Uterus (tissue), 4 donors: ENCODE measurements around the gene MAGI2. TPM values are rescaled to one million over a fixed set of nuclear protein-coding genes. Genes with fewer than 3 reads are reported as not detected.

ENCODE experiments used
- DNase-seq, 2 donors: peaks; one replicate each; pipeline ENCODE4 v3.0.0-alpha.2; 2019 to 2020
- H3K27ac ChIP-seq, 2 donors: fragments of 200-600 bp; sonication (generic); 1 replicate in 1 of 2; 2 replicates in 1 of 2; pipeline ENCODE4 v1.5.1; 2016 to 2018
- H3K27me3 ChIP-seq, 2 donors: fragments of 200-600 bp; sonication (generic); one replicate each; pipeline ENCODE4 v1.5.1; 2018 to 2019; ENCODE audit warnings: control low read depth in 1 of 2
- H3K36me3 ChIP-seq, 2 donors: fragments of 200-600 bp; sonication (generic); one replicate each; pipeline ENCODE4 v1.5.1; 2019; ENCODE audit warnings: control low read depth in 1 of 2
- H3K4me1 ChIP-seq, 2 donors: fragments of 200-600 bp; sonication (generic); one replicate each; pipeline ENCODE4 v1.5.1; 2018 to 2019; ENCODE audit warnings: control low read depth in 1 of 2
- H3K4me3 ChIP-seq, 2 donors: fragments of 200-600 bp; sonication (generic); 1 replicate in 1 of 2; 2 replicates in 1 of 2; pipeline ENCODE4 v1.5.1; 2018 to 2019; ENCODE audit warnings: mild to moderate bottlenecking in 1 of 2
- H3K9me3 ChIP-seq, 2 donors: fragments of 200-600 bp; sonication (generic); one replicate each; pipeline ENCODE4 v1.5.1; 2019; ENCODE audit warnings: control low read depth in 1 of 2
- POLR2A ChIP-seq, 2 donors: fragments of 450-650 bp; IDR thresholded peaks; one replicate each; pipeline ENCODE4 v1.6.1; 2016; ENCODE audit warnings: antibody characterized with exemption in 2 of 2, mild to moderate bottlenecking in 1 of 2, moderate library complexity in 1 of 2
- intact Hi-C: fragments of 100-400 bp; cut with DNase I; formaldehyde crosslinking; loops from one replicate; pipeline ENCODE4 v1.15.1; 2023; ENCODE audit warnings: low total_unique reads
- total RNA-seq, 4 donors: library from RNA; depleted of rRNA in 3 of 4; stranded (reverse); fragments of >200 nt in 3 of 4; gene quantifications; one replicate each; pipeline versions ENCODE4 v1.1.0 to v1.2.4, GENCODE V29; 2014 to 2023
- TF ChIP-seq, protein P1 (sequence below), 4 experiments: fragments of 200-600 bp in 2 of 4; fragments of 450-650 bp in 2 of 4; sonication (generic) in 2 of 4; IDR thresholded peaks; one replicate each; pipeline ENCODE4 v1.5.1; 2016 to 2019; ENCODE audit warnings: antibody characterized with exemption in 4 of 4, mild to moderate bottlenecking in 2 of 4, moderate library complexity in 1 of 4
- donor health status: DM: yes; HTN: yes; CAD: no.

The MAGI2 gene
- total RNA-seq, 4 donors from 2014 or later, result 5.3 to 23.2 (median 13.8) TPM

DNA sequence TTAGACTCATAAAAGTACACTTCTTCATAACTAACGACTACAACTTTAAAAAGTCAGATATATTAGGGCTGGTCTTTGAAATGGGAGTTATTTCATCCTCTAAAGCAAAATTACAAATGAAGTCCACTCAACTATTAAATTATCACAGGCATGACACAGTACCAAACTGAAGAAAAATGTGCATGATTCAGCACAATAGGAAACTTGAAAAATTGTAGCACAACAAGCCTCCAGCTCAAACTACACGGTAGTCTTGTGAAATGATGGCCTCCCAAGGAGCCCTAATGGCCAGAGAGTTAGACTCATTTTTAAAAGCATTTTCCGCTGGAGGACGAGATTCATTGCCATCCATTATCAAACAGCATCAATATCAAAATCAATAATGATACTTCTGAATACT lies 76.4 kb downstream of the MAGI2 start:
- Histone ChIP-seq H3K4me3 (no peak overlapping the region), H3K4me1 (no peaks in the 10 kb centered on the region), H3K27ac (no peak overlapping the region), H3K9me3 (no peaks in the 10 kb centered on the region), H3K36me3 (no peaks in the 10 kb centered on the region), H3K27me3 (no peaks in the 10 kb centered on the region)
- DNase-seq, result no peak
- intact Hi-C loops, result no loop called here
- TF ChIP-seq POLR2A (IDR thresholded peaks at IDR 0.05), result no peak
- TF ChIP-seq, protein P1, sequence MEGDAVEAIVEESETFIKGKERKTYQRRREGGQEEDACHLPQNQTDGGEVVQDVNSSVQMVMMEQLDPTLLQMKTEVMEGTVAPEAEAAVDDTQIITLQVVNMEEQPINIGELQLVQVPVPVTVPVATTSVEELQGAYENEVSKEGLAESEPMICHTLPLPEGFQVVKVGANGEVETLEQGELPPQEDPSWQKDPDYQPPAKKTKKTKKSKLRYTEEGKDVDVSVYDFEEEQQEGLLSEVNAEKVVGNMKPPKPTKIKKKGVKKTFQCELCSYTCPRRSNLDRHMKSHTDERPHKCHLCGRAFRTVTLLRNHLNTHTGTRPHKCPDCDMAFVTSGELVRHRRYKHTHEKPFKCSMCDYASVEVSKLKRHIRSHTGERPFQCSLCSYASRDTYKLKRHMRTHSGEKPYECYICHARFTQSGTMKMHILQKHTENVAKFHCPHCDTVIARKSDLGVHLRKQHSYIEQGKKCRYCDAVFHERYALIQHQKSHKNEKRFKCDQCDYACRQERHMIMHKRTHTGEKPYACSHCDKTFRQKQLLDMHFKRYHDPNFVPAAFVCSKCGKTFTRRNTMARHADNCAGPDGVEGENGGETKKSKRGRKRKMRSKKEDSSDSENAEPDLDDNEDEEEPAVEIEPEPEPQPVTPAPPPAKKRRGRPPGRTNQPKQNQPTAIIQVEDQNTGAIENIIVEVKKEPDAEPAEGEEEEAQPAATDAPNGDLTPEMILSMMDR (IDR thresholded peaks at IDR 0.05), result no peak

DNA sequence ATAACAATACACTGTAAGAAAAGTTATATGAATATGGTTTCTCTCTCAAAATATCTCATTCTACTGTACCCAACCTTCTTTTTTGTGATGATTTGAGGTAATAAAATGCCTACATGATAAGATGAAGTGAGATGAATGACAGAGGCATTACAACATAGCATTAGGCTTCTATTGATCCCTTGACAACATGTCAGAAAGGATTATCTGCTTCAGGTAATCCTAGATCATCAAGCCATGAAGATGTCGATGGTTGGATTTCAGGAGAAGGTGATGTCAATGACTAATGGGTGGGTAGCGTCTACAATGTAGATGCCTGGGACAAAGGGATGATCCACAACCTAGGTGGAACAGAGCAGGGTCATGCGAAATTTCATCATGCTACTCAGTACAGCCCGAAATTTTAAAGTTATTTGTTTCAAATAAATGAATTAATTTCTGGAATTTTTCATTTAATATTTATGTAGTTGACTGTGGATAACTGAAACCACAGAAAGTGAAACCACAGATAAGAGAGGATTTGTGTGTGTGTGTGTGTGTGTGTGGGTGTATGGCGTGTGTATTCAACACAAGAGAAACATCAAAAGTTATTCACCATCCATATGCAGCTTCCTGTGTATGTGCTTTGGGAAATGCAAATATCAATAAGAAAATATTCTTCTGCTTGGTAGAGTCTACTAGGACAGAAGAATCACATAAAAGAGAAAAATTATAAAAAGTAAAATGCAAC lies 77.0 kb downstream of the MAGI2 start:
- H3K27me3 ChIP-seq, result no peaks in the 10 kb centered on the region
- no peaks in the 10 kb centered on the region for H3K36me3 ChIP-seq
- no peak overlapping the region for H3K4me3 ChIP-seq
- no peak for TF ChIP-seq POLR2A (IDR thresholded peaks at IDR 0.05)
- TF ChIP-seq, protein P1 (IDR thresholded peaks at IDR 0.05), result no peak
- no peak for DNase-seq
- H3K4me1 ChIP-seq, result no peaks in the 10 kb centered on the region
- intact Hi-C loops, result no loop called here
- no peak overlapping the region for H3K27ac ChIP-seq
- no peaks in the 10 kb centered on the region for H3K9me3 ChIP-seq

DNA sequence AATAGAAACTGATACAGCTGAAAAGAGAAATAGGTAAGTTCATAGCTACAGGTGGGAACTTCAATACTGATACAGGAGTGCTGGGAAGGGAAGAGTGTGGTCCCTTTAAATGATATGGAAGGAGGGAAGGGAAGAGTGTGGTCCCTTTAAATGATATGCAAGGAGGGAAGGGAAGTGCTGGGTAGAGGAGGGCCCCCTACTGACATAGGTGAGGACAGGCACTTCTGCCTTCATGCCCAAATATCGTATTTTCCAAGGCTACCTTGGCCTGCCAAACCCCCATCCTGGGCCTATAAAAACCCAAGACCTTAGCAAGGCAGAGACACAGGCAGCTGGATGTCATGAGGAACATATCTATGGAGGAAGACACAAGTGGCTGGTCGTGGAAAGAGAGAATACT lies 92.3 kb downstream of the MAGI2 start:
- Histone ChIP-seq H3K27me3 (no peaks in the 10 kb centered on the region), H3K27ac (no peak overlapping the region), H3K4me1 (no peaks in the 10 kb centered on the region), H3K4me3 (no peak overlapping the region), H3K36me3 (no peaks in the 10 kb centered on the region), H3K9me3 (no peaks in the 10 kb centered on the region)
- intact Hi-C loops, result no loop called here
- TF ChIP-seq POLR2A (IDR thresholded peaks at IDR 0.05), result no peak
- TF ChIP-seq, protein P1 (IDR thresholded peaks at IDR 0.05), result no peak
- DNase-seq, result no peak

DNA sequence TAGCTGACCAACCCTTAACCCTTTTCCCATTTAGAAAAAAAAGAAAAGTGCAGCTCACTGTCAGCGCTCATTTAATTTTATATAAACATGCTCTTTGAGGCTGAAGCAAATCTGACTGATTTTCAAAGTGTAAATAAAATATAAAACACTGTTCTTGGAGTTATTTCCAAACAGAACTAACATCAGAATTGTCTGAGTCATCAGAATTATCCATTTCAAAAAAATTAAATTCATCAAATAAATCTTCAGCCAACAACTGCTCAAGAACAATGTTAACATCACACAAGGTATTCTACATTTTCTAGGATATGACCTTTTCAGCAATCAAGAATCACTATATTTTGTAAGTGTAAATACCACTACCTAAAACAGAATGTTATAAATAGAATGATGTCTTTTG lies 93.6 kb downstream of the MAGI2 start:
- Histone ChIP-seq H3K4me1 (no peaks in the 10 kb centered on the region), H3K9me3 (no peaks in the 10 kb centered on the region), H3K36me3 (no peaks in the 10 kb centered on the region), H3K4me3 (no peak overlapping the region), H3K27ac (no peak overlapping the region), H3K27me3 (no peaks in the 10 kb centered on the region)
- no peak for DNase-seq
- intact Hi-C loops, result no loop called here
- TF ChIP-seq POLR2A (IDR thresholded peaks at IDR 0.05), result no peak
- TF ChIP-seq, protein P1 (IDR thresholded peaks at IDR 0.05), result no peak

DNA sequence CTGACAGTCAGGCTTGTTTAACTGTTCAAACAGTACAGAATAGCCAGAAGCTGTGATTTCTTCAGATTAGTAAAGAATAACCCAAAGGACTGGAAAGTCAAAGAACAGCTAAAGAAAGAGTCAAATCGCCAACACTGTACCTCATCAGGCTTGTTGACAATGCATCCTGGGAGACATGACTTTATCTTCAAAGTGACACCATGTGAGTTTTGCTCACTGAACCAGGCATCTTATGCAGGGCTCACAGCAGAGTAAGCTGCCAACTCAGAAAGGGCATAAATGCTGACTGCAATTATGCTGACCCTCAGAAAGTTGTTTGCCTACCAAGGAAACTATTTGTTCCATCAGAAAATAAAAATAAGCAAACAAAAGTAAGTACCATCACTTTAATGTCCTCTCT lies 96.4 kb downstream of the MAGI2 start:
- H3K36me3 ChIP-seq, result no peaks in the 10 kb centered on the region
- DNase-seq, result no peak
- TF ChIP-seq POLR2A (IDR thresholded peaks at IDR 0.05), result no peak
- TF ChIP-seq, protein P1 (IDR thresholded peaks at IDR 0.05), result no peak
- no peaks in the 10 kb centered on the region for H3K9me3 ChIP-seq
- H3K4me1 ChIP-seq, result no peaks in the 10 kb centered on the region
- no peak overlapping the region for H3K4me3 ChIP-seq
- H3K27me3 ChIP-seq, result no peaks in the 10 kb centered on the region
- intact Hi-C loops, result no loop called here
- H3K27ac ChIP-seq, result no peak overlapping the region
